ENCODE results near the gene P4HB.

Gene P4HB

DNA sequence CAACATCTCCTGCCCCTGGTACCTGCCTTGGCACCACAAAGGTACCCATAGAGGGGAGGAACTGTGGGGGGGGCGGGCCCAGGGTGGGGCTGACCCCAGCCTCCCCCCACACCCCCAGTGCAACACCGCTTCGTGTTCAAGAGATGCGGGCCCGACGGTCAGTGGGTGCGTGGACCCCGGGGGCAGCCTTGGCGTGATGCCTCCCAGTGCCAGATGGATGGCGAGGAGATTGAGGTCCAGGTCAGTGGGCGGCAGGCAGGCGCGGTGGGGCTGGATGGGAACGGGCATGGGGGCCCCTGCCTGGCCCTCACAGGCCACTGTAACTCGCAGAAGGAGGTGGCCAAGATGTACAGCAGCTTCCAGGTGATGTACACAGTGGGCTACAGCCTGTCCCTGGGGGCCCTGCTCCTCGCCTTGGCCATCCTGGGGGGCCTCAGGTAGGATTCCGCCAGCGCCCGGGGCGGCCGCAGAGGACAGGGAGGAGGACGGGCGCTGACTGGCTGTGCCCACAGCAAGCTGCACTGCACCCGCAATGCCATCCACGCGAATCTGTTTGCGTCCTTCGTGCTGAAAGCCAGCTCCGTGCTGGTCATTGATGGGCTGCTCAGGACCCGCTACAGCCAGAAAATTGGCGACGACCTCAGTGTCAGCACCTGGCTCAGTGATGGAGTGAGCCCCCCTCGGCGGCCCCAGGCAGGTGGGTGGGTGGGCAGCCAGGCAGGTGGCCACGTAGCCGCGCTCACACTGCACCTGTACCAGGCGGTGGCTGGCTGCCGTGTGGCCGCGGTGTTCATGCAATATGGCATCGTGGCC, 49.2 kb downstream of the P4HB start:
- DNase-seq (ENCODE audit: low spot score): no peak

DNA sequence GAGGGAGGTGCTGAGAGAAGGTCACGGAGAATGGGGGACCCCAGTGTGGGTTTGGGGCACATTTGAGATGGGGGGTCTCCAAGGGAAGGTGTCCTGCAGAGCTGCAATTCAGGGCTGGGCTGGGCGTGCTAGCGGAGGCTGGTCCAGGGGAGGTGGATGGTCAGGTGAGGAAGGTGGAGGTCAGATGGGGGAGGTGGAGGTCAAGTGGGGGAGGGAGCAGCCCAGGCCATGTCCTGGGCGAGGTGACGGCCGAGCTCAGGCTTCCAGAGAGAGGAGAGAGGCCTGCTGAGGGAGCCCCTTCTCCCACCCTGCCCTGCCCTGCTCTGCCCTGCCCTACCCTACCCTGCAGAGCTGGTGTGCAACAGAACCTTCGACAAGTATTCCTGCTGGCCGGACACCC, 49.9 kb downstream of the P4HB start:
- DNase-seq (ENCODE audit: low spot score): no peak

DNA sequence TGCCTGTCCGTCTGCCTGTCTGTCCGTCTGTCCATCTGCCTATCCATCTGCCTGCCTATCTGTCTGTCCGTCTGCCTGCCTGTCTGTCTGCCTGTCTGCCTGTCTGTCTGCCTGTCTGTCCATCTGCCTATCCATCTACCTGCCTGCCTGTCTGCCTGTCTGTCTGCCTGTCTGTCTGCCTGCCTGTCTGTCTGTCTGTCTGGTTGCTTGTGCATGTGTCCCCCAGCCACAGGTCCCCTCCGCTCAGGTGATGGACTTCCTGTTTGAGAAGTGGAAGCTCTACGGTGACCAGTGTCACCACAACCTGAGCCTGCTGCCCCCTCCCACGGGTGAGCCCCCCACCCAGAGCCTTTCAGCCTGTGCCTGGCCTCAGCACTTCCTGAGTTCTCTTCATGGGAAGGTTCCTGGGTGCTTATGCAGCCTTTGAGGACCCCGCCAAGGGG, 50.8 kb downstream of the P4HB start:
- DNase-seq (ENCODE audit: low spot score): no peak

DNA sequence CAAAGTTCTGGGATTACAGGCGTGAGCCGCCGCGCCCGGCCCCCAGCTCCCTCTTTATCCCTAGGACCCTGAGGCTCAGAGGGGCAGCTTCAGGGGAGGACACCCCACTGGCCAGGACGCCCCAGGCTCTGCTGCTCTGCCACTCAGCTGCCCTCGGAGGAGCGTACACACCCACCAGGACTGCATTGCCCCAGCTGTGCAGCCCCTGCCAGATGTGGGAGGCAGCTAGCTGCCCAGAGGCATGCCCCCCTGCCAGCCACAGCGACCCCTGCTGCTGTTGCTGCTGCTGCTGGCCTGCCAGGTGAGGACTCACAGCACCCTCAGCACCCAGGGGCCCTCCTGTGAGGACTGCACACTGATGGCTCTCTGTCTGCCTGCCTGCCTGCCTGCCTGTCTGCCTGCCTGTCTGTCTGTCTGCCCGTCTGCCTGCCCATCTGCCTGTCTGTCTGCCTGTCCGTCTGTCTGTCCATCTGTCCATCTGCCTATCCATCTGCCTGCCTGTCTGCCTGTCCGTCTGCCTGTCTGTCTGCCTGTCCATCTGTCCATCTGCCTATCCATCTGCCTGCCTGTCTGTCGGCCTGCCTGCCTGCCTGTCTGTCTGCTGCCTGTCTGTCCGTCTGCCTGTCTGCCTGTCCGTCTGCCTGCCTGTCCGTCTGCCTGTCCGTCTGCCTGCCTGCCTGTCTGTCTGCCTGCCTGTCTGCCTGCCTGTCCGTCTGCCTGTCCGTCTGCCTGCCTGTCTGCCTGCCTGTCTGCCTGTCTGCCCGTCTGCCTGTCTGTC, 51.4 kb downstream of the P4HB start:
- peak; percentile 56 for DNase-seq (ENCODE audit: low spot score)

DNA sequence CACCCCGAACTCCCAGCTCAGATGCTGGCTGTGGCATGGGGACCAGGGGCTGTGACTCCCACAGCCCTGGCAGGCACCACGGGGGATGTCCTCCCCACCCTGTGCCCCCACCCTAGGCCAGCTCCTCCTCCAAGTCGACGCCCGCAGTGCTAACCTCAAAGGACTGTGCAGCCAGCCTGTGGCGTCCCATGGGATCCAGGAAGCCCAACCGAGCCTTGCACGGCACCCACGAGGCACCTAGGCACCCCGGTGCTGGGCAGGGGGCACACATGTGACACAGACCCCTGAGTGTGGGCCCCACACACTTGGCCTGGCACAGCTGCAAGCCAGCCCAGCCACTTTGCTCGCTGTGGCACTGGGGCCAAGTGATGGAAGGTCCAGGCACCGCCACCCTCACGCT, 52.5 kb downstream of the P4HB start:
- no peak for DNase-seq (ENCODE audit: low spot score)

GRCh38 chr17:81807210-81807719, 53.1 kb downstream of the P4HB start:
- DNase-seq (ENCODE audit: low spot score): peak; percentile 55

DNA sequence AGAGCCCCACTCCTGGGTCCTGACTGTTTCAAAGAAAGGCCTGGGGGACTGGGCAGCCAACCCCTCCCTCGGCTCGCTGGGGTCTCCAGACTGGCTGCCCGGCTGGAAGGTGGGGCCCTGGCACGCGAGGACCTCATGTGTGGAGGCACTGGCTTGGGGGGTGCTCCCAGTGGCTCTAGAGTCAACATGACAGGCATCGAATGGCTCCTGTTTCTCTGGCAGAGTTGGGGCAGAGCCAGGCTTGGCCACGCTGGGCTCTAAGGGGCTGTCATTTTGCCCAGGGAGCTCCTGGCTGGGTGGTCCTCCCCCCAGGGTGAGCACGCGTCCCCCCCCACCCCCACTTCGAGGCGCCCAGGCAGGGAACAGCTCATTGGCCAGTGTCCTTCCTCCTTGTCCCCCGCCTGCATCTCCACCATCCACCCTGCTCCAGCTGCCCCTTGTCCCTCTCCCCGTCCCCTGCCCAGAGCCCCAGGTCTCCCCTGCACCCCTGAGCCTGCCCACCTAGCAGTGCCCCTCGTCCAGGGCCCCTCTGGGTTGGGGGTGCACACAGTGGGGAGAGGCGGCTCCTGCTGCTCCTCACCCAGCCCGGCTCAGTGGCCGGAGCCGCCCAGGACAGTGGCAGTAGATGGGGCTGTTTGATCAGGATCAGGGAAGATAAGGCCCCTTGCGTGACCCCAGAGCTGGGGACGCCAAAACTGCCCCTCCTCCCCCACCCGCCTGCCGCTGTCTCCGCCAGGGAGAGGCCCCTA, 53.7 kb downstream of the P4HB start:
- DNase-seq (ENCODE audit: low spot score): peak; percentile 62

DNA sequence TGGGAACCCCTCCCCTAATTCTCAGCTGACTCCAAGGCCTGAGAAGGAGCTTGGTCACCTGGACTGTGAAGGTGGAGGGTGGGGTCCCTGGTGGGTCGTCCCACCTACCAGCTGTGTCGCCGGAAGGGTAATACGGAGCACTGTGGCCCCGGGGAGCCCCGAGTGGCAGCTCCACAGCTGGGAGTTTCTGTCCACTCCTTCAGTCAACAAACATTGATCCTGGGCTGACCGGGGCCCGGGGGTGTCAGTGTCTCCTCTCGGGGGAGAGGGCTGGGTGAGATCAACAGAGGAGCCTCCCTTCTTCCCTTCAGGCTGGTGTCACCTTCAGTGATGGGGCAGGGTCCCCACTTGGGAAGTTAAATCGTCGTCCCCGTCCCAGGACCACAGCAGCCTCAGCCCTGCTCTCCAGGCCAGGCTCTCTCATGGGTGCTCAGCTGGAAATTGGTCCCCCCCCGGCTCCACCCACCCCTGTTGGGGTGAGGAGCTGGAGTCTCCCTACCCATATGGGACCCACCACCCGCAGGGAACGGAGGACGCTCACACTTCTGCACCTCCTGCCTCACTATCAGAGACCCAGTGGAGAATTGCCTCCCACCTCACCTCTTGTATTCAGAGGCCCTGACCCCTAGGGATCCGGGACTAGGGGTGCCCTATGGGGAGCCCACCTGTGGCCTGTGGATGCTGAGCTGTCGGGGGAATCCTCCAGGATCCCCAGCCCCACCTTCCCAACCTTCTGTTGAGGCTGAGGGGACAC, 54.5 kb downstream of the P4HB start:
- no peak for DNase-seq (ENCODE audit: low spot score)

DNA sequence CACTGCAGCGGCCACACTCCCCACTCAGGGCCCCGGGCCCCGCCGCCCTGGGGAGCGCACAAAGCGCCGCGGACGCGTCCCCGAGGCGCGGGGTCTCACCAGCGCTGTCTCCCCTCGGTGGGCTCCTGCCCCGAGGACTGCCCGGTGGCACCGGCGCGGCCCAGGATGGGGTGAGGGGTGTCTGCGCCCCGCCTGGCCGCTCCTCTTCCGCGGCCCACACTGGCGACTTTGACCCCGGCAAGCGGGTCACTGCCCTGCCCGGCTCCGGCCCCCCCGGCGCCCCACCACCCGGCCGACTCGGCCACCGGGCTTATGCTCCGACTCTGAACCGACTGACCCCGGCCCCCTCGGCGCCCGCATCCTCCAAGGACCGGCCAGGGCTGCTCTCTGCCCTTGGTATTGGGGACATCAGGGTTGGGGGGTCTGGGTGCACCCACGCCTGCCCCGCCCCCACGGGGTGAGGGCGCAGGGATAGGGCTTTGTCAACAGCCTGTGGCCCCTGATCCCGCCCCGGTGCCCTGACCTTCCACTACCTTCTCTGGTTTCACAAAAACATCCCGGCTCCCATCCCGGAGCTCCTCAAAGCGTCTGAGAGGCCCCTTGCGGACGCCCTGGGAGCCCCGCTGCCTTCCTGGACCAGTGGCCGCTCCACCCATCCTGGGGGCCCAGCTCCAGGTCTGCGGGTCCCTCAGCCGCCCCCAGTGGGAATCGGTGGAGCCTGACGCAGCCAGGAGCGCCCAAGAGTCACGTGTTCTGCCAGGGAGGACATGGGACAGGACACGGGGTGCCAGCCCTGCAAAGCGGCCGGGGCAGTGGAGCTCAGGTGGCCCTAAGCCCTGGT, 55.6 kb downstream of the P4HB start:
- DNase-seq (ENCODE audit: low spot score): peak; percentile 57

GRCh38 chr17:81803728-81804558, 56.4 kb downstream of the P4HB start, which contains the start of gene GCGR:
Gene GCGR, plus strand, starts transcription at chr17:81804150. Its CDS starts 4,869 bp downstream, at chr17:81809019.
- DNase-seq (ENCODE audit: low spot score): no peak

DNA sequence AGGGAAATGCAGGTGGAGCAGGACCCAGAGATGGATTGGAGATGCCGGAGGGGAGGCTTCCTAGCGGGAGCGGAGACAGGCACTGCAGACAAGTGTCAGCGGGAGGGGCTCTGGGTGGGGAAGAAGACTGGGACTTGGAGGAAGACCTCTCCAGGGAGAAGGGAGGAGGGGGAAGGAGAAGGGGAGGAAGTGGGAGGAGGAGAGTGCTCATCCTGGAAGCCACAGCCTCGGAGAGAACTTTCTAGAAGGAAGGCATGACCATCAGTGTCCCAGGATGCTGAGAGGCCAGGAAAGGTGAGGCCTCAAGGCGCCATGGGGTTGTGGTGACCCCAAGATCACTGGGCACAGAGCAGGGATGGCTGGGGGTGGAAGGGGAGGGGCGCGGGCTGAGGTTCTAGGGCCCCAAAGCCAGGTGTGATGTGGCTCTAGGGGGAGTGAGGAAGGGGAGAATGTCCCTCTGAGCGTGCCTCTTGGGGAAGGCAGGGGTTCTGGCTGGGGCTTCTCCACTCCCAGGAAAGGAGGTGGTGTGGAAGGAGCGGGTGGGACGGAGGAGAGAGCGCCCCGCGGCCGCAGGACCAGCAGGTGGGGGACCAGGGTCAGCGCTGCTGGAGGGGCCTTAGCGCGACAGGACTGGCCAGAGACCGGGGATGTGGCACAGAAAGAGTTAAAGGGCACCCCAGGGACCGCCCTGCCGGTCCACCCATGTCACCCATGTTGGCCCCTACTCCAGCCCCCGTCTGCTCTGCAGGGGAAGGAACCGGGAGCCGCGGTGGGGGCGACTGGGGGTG, 57.3 kb downstream of the P4HB start:
- DNase-seq (ENCODE audit: low spot score): no peak

- DNase-seq (ENCODE audit: low spot score): no peak
These were observed 58.1 kb downstream of the P4HB start for GRCh38 chr17:81802048-81802758.

GRCh38 chr17:81801327-81801726, 59.0 kb downstream of the P4HB start:
- no peak for DNase-seq (ENCODE audit: low spot score)

DNA sequence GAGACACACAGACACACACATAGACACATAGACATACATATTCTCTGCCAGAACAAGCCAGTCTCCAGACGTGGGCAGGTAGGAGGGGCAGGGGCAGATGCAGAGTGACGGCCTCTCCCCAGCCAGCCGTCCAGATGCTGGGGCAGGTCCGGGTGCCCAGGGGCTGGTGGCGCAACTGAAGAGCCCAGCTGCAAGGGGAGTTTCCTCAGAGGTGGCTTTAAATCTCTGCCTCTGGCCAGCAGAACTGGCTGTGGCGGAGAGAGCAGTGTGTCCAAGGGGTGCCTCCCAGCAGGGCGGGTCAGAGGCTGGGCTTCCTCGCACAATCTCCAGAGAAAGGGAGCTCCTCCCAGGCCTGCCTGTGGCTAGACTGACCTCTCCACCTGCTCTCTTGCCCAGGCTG, 65.8 kb downstream of the P4HB start:
- peak; percentile 52 for DNase-seq (ENCODE audit: low spot score)

DNA sequence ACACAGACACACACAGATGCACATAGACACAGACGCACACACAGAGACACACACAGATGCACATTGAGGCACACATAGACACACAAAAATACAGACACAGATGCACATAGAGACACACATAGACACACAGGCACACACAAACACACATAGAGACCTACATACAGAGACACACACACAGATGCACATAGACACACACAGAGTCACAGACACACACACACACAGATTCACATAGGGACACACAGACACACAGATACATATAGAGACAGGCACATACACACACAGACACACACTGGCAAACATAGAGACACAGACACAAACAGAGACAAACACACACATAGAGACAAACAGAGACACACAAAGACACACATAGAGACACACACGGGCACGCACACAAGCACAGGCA, 66.3 kb downstream of the P4HB start:
- no peak for DNase-seq (ENCODE audit: low spot score)

Measured in HuH-7 (cell line).